Activated CD8-positive, alpha-beta T cell treated with anti-CD3 and anti-CD28 coated beads for 36 hours (primary cell): ENCODE measurements around the gene UBE2S. TPM values are rescaled to one million over a fixed set of nuclear protein-coding genes. Genes with fewer than 3 reads are reported as not detected.

Experiments used
- ATAC-seq: fragments of 200-7000 bp; cut with Tn5 transposase; one replicate; pipeline ENCODE4 v1.10.0; 2021; ENCODE audit warnings: mild to moderate bottlenecking, moderate library complexity
- CTCF ChIA-PET: fragments of 350-600 bp; sonication (Branson Sonifier 250); formaldehyde crosslinking; loops from one replicate; lab custom pipeline; 2021; ENCODE audit warnings: antibody characterized with exemption; lab: Charles Lee
- POLR2A ChIA-PET: fragments of 350-600 bp; sonication (Branson Sonifier 250); formaldehyde crosslinking; loops from one replicate; lab custom pipeline; 2021; ENCODE audit warnings: antibody characterized with exemption; lab: Charles Lee
- DNase-seq: peaks from one replicate; pipeline ENCODE4 v3.0.0-alpha.2; 2020
- H3K27ac Mint-ChIP-seq: one replicate; pipeline ENCODE4 v1.8.0; 2021; ENCODE audit warnings: mild to moderate bottlenecking, mixed read lengths
- H3K27me3 Mint-ChIP-seq: one replicate; pipeline ENCODE4 v1.8.0; 2021; ENCODE audit warnings: mixed read lengths
- H3K36me3 Mint-ChIP-seq: one replicate; pipeline ENCODE4 v1.8.0; 2021; ENCODE audit warnings: low read depth, mixed read lengths
- H3K4me1 Mint-ChIP-seq: one replicate; pipeline ENCODE4 v1.8.0; 2021; ENCODE audit warnings: low read depth, mixed read lengths
- H3K4me3 Mint-ChIP-seq: one replicate; pipeline ENCODE4 v1.8.0; 2021; ENCODE audit warnings: mild to moderate bottlenecking, moderate library complexity, mixed read lengths
- H3K9me3 Mint-ChIP-seq: one replicate; pipeline ENCODE4 v1.8.0; 2021; ENCODE audit warnings: mixed read lengths
- intact Hi-C: fragments of 100-400 bp; cut with micrococcal nuclease; formaldehyde crosslinking; loops from one replicate; pipeline ENCODE4 v1.10.0; 2022
- total RNA-seq, 2 experiments: library from RNA; stranded (reverse); gene quantifications; one replicate each; pipeline ENCODE4 v1.2.3, GENCODE V29; 2021
- TF ChIP-seq, protein P1 (sequence below): fragments of 200-600 bp; IDR thresholded peaks from one replicate; pipeline ENCODE4 v1.8.0; 2022; ENCODE audit warnings: antibody characterized with exemption, mild to moderate bottlenecking

The UBE2S gene
- total RNA-seq, 2 experiments from 2014 or later = 229 to 241 TPM

DNA sequence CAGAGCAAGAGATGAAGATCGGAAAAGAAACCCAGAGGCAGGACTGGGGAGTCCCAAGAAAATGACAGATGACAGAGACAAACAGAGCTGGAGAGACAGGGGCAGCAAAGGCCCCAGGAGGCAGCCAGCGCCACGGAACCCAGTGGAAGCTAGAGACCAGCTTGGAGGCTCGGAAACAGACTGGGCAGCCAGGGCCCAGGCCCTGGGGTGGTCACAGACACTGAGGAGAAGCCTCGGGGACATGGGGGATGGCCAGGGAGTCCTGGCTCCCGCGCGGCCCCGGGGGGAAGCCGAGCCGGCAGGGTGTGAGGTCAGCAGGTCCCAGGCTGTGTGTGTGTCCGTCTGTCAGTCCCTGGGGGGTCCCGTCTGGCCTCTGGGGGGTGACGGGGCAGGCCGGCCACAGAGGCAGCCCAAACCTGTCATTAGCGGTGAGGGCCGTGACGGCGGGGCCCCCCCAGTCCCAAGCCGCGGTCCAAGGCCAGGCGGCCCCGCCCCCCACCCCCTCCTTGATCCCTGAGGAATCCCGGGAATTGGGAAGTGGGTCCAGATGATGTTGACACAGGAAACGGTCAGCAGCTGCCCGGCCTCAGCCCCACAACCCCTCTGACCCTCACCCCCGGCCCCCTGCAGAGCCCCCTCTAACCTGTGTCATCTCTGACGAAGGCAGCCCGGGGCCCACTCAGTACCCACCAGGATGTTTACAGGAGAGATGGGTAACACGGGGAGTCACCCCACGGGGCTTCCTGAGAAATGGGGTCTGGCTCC is 33.4 kb downstream of the UBE2S start:
- DNase-seq (no peak), ATAC-seq (no peak)
- no peak overlapping the region for H3K27ac Mint-ChIP-seq
- ChIA-PET CTCF (no interaction called here), POLR2A (interaction anchor here (1.0 to 8.1 kb wide), 2 partner anchors 9 to 92 kb away, joined by 4 to 37 read pairs; partner anchors contain the start of gene TMEM238)
- H3K4me3 Mint-ChIP-seq = no peak overlapping the region
- H3K27me3 Mint-ChIP-seq = peaks cover 33% of the 10 kb centered on the region
- peaks cover 13% of the 10 kb centered on the region for H3K4me1 Mint-ChIP-seq
- H3K9me3 Mint-ChIP-seq = no peaks in the 10 kb centered on the region
- intact Hi-C loops = no loop called here
- TF ChIP-seq, protein P1, sequence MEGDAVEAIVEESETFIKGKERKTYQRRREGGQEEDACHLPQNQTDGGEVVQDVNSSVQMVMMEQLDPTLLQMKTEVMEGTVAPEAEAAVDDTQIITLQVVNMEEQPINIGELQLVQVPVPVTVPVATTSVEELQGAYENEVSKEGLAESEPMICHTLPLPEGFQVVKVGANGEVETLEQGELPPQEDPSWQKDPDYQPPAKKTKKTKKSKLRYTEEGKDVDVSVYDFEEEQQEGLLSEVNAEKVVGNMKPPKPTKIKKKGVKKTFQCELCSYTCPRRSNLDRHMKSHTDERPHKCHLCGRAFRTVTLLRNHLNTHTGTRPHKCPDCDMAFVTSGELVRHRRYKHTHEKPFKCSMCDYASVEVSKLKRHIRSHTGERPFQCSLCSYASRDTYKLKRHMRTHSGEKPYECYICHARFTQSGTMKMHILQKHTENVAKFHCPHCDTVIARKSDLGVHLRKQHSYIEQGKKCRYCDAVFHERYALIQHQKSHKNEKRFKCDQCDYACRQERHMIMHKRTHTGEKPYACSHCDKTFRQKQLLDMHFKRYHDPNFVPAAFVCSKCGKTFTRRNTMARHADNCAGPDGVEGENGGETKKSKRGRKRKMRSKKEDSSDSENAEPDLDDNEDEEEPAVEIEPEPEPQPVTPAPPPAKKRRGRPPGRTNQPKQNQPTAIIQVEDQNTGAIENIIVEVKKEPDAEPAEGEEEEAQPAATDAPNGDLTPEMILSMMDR = no peak
- H3K36me3 Mint-ChIP-seq = no peaks in the 10 kb centered on the region

DNA sequence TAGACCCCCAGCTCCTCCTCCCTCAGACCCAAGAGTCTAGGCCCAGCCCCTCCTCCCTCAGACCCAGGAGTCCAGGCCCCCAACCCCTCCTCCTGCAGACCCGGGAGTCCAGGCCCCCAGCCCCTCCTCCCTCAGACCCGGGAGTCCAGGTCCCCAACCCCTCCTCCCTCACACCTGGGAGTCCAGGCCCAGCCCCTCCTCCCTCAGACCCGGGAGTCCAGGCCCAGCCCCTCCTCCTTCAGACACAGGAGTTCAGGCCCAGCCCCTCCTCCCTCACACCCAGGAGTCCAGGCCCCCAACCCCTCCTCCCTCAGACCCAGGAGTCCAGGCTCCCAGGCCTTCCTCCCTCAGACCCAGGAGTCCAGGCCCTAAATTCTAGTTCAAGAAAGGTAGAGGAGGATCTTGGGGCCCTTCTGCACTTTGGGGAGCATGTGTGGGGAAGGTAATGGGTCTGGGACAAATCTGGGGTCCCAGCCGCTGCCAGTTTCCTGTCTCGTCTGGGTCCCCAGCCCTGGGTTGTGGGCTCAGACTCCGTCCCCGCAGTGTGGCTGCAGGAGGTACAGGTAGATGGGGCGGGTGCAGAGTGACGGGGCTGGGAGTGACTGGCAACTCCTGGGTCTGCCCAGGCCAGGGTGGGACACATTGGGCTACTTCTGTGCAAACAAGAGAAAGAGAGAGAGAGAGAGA is 34.1 kb downstream of the UBE2S start:
- ATAC-seq = no peak
- POLR2A ChIA-PET = interaction anchor here (0.7 to 8.1 kb wide), 3 partner anchors 10 to 73 kb away, joined by 3 to 37 read pairs (median 4); partner anchors contain the start of gene TMEM238

DNA sequence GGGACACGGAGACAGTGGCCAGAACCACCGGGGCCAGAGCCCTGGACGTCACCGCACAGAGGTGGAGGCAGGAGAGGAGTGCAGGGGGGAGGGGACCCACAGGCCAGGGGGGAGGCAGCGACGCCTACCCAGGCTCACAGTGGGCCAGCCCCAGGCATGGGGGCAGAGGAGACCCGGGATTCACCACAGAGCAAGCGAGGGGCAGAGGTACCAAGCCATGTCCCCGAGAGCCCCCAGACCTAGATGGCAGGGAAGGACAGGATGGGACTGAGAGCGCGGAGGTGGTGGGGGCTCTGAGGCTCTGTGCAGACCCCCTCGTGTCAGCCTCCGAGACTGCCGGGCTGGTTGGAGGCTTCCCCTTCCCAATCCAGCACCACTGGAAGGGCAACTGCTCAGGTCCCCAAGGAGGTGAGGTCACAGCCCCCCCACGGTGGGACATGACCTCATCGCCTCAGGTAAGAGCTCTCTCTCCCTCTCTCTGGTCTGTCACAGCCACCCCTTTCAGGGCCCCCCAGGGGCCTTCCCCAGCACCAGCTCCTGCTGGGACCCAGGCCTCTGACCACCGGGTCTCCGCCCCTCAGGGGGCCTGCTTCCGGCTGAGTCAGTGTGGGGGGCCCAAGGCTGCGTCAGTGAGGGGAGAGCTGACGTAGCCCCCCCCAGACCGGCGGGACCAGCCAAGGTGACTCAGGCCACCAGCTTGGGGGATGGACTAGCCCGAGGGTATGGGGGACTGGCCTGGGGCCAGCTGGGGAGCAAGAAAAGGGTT is 35.1 kb downstream of the UBE2S start:
- Mint-ChIP-seq H3K27me3 (peaks cover 43% of the 10 kb centered on the region), H3K9me3 (no peaks in the 10 kb centered on the region), H3K4me1 (peaks cover 13% of the 10 kb centered on the region), H3K4me3 (no peak overlapping the region), H3K36me3 (no peaks in the 10 kb centered on the region), H3K27ac (no peak overlapping the region)
- intact Hi-C loops = no loop called here
- ChIA-PET POLR2A (interaction anchor here (0.7 to 8.1 kb wide), 3 partner anchors 11 to 20 kb away, joined by 3 to 37 read pairs (median 3); partner anchors contain the start of gene TMEM238), CTCF (interaction anchor here (1.2 to 1.8 kb wide), 2 partner anchors 10 to 71 kb away, joined by 3 to 7 read pairs; no protein-coding TSS in a partner anchor)
- DNase-seq = peak; percentile 81
- peak; percentile 76 for ATAC-seq
- TF ChIP-seq, protein P1 = no peak

More for the DNA sequence above, 34.1 kb downstream of the UBE2S start:
- H3K27me3 Mint-ChIP-seq = peaks cover 37% of the 10 kb centered on the region
- no peaks in the 10 kb centered on the region for H3K9me3 Mint-ChIP-seq
- CTCF ChIA-PET = interaction anchor here (1.8 kb wide), 1 partner anchor 72 kb away, joined by 7 read pairs; no protein-coding TSS in a partner anchor
- no peak overlapping the region for H3K27ac Mint-ChIP-seq
- H3K4me3 Mint-ChIP-seq = no peak overlapping the region
- TF ChIP-seq, protein P1 = no peak
- intact Hi-C loops = no loop called here
- DNase-seq = no peak
- H3K4me1 Mint-ChIP-seq = peaks cover 13% of the 10 kb centered on the region
- no peaks in the 10 kb centered on the region for H3K36me3 Mint-ChIP-seq

DNA sequence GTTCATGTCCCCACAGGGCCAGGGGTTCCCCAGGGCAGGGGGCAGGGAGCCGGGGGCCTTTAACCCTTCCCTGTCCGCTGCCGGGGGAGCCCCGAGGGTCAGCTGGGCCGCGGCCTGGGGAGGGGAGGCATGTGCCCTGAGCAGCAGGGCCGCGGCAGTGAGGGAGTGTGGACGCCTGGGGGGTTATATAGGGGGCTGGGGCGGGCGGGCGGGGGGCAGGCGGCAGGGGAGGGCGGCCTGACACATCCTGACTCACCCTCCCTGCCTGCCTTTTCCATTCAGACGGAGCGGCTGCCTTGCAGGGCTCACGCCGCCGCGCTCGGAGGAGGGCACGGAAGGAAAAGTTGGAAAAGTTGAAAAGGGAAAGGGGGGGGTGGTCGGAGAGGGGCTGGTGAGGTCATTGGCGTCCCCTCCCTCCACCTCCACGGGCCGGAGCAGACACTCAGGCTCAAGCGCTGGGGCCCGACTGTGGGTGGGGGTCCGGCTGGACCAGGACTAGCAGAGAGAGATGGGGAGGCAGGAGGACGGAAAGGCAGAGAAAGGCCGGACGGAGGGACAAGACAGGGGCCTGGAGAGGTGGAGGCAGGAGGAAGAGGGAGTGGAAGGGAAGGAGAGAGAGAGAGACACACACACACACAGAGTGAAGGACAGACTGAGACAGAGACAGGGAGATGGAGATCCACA is 37.1 kb downstream of the UBE2S start, which contains the start of gene IL11:
Gene IL11 (minus strand): TSS at position 159 of the 684 bp plus-strand sequence. CDS start 153 bp downstream, at position 6.
- H3K4me3 Mint-ChIP-seq = peak within 1 kb of the TSS; percentile 57
- intact Hi-C loops = no loop called here
- POLR2A ChIA-PET = interaction anchor here (0.7 to 8.1 kb wide), 3 partner anchors 13 to 39 kb away, joined by 3 to 37 read pairs (median 4); partner anchors contain the start of genes TMEM238 and UBE2S
- peaks cover 45% of the 10 kb centered on the region for H3K27me3 Mint-ChIP-seq
- TF ChIP-seq, protein P1 = no peak
- H3K4me1 Mint-ChIP-seq = peaks cover 15% of the 10 kb centered on the region
- ATAC-seq (no peak), DNase-seq (no peak)
- CTCF ChIA-PET = no interaction called here
- H3K36me3 Mint-ChIP-seq = no peaks in the 10 kb centered on the region
- H3K27ac Mint-ChIP-seq = no peak within 1 kb of the TSS
- no peaks in the 10 kb centered on the region for H3K9me3 Mint-ChIP-seq
